ENCODE results near the gene DPY19L1. TPM values are rescaled to one million over a fixed set of nuclear protein-coding genes. Genes with fewer than 3 reads are reported as not detected.
"Not testable (repeated sequence)": the region's sequence is repeated elsewhere in the genome, so short reads cannot be mapped to it uniquely, and the experiment has no call there.

The DPY19L1 gene
- total and polyA plus RNA-seq, 2 donors (not counting 3 experiments of a cell fraction or from before 2014, with no cell fraction given), result 30.9 to 53.1 TPM

GRCh38 chr7:35072950-35073827, 35.9 kb upstream of the DPY19L1 start:
- POLR2A ChIA-PET; BruUV-seq (replicated peaks); H3K9me1 ChIP-seq (replicated peaks; ENCODE audit: control insufficient read depth, extremely low read depth, insufficient read depth, low read length); H3K27ac ChIP-seq (ENCODE audit: insufficient read depth, low read depth, low read length); H3K4me1 ChIP-seq (ENCODE audit: control insufficient read depth, extremely low read depth, insufficient read depth, low read length); H3K4me2 ChIP-seq (ENCODE audit: insufficient read depth, low read length); H3K9me3 ChIP-seq (replicated peaks; ENCODE audit: control insufficient read depth, insufficient read depth, low read length); FAIRE-seq; H3K79me2 ChIP-seq (ENCODE audit: control insufficient read depth, insufficient read depth, low read length); dilution Hi-C loops (cut with MboI; ENCODE audit: extremely low pct_ligation_motif_present, low sequenced_read_pairs); H4K20me1 ChIP-seq (replicated peaks; ENCODE audit: control insufficient read depth, extremely low read depth, insufficient read depth, low read length); H3K36me3 ChIP-seq (ENCODE audit: control insufficient read depth in 2 of 2, extremely low read depth in 1 of 2, insufficient read depth in 2 of 2, low read length in 2 of 2); H3K4me3 ChIP-seq (replicated peaks in 1 of 3; ENCODE audit: insufficient read depth in 1 of 3, low read depth in 1 of 3, low read length in 3 of 3); DNase-seq (ENCODE audit: low read depth, low spot score); H3K9ac ChIP-seq (replicated peaks; ENCODE audit: extremely low read depth, insufficient read depth, low read length); H2AFZ ChIP-seq (ENCODE audit: low read depth, low read length); H3K27me3 ChIP-seq (ENCODE audit: control insufficient read depth in 2 of 2, insufficient read depth in 2 of 2, low read length in 2 of 2): not testable (repeated sequence)
- CTCF ChIA-PET, result interaction anchor here (1.5 kb wide), 1 partner anchor 351 kb away, joined by 6 read pairs; no protein-coding TSS in a partner anchor
- TF ChIP-seq, protein P1, sequence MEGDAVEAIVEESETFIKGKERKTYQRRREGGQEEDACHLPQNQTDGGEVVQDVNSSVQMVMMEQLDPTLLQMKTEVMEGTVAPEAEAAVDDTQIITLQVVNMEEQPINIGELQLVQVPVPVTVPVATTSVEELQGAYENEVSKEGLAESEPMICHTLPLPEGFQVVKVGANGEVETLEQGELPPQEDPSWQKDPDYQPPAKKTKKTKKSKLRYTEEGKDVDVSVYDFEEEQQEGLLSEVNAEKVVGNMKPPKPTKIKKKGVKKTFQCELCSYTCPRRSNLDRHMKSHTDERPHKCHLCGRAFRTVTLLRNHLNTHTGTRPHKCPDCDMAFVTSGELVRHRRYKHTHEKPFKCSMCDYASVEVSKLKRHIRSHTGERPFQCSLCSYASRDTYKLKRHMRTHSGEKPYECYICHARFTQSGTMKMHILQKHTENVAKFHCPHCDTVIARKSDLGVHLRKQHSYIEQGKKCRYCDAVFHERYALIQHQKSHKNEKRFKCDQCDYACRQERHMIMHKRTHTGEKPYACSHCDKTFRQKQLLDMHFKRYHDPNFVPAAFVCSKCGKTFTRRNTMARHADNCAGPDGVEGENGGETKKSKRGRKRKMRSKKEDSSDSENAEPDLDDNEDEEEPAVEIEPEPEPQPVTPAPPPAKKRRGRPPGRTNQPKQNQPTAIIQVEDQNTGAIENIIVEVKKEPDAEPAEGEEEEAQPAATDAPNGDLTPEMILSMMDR (IDR thresholded peaks at IDR 0.05; ENCODE audit: extremely low read depth in 1 of 2, insufficient read depth in 1 of 2, low read depth in 1 of 2, low read length in 2 of 2), result peak in 1 of 2 donors; percentile 8
- intact Hi-C loops (cut with micrococcal nuclease), result loop anchor here (1.0 to 5.0 kb wide), 4 partner anchors 359 to 549 kb away; no protein-coding TSS in a partner anchor

GRCh38 chr7:35069084-35069483, 31.8 kb upstream of the DPY19L1 start:
- H3K4me1 ChIP-seq (ENCODE audit: control insufficient read depth, extremely low read depth, insufficient read depth, low read length); H3K9me1 ChIP-seq (replicated peaks; ENCODE audit: control insufficient read depth, extremely low read depth, insufficient read depth, low read length); H2AFZ ChIP-seq (ENCODE audit: low read depth, low read length); H3K4me2 ChIP-seq (ENCODE audit: insufficient read depth, low read length); CTCF ChIA-PET; dilution Hi-C loops (cut with MboI; ENCODE audit: extremely low pct_ligation_motif_present, low sequenced_read_pairs); BruUV-seq (replicated peaks); H4K20me1 ChIP-seq (replicated peaks; ENCODE audit: control insufficient read depth, extremely low read depth, insufficient read depth, low read length); FAIRE-seq; H3K4me3 ChIP-seq (replicated peaks in 1 of 3; ENCODE audit: insufficient read depth in 1 of 3, low read depth in 1 of 3, low read length in 3 of 3); intact Hi-C loops (cut with micrococcal nuclease); H3K9ac ChIP-seq (replicated peaks; ENCODE audit: extremely low read depth, insufficient read depth, low read length); H3K9me3 ChIP-seq (replicated peaks; ENCODE audit: control insufficient read depth, insufficient read depth, low read length); POLR2A ChIA-PET; DNase-seq (ENCODE audit: low read depth, low spot score); H3K27me3 ChIP-seq (ENCODE audit: control insufficient read depth in 2 of 2, insufficient read depth in 2 of 2, low read length in 2 of 2); H3K79me2 ChIP-seq (ENCODE audit: control insufficient read depth, insufficient read depth, low read length); H3K27ac ChIP-seq (ENCODE audit: insufficient read depth, low read depth, low read length); H3K36me3 ChIP-seq (ENCODE audit: control insufficient read depth in 2 of 2, extremely low read depth in 1 of 2, insufficient read depth in 2 of 2, low read length in 2 of 2): not testable (repeated sequence)

DNA sequence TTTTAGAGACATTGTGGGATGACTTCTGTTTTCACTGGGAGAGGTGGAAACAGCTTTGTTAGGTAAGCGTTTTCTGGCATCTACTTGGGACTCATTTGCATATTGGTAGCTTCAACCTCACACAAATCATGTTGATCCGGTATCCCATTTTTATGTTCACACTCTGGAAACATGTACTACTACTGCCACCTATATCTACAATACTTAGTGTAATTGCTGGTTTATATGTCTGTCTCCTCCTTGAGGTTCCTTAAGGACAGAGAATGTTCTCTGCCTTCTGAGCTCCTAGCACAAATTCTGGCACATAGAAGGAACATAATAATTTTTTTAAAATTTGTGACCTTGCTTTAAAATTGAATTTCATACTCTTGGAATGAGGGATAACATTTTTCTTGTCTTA, 28.1 kb upstream of the DPY19L1 start:
- dilution Hi-C loops (cut with MboI; ENCODE audit: extremely low pct_ligation_motif_present, low sequenced_read_pairs); H3K9me1 ChIP-seq (replicated peaks; ENCODE audit: control insufficient read depth, extremely low read depth, insufficient read depth, low read length); DNase-seq (ENCODE audit: low read depth, low spot score); H3K4me1 ChIP-seq (ENCODE audit: control insufficient read depth, extremely low read depth, insufficient read depth, low read length); H3K27ac ChIP-seq (ENCODE audit: insufficient read depth, low read depth, low read length); H3K9me3 ChIP-seq (replicated peaks; ENCODE audit: control insufficient read depth, insufficient read depth, low read length); H3K4me3 ChIP-seq (replicated peaks in 1 of 3; ENCODE audit: insufficient read depth in 1 of 3, low read depth in 1 of 3, low read length in 3 of 3); CTCF ChIA-PET; H3K9ac ChIP-seq (replicated peaks; ENCODE audit: extremely low read depth, insufficient read depth, low read length); H4K20me1 ChIP-seq (replicated peaks; ENCODE audit: control insufficient read depth, extremely low read depth, insufficient read depth, low read length); H2AFZ ChIP-seq (ENCODE audit: low read depth, low read length); H3K4me2 ChIP-seq (ENCODE audit: insufficient read depth, low read length); POLR2A ChIA-PET; H3K27me3 ChIP-seq (ENCODE audit: control insufficient read depth in 2 of 2, insufficient read depth in 2 of 2, low read length in 2 of 2); H3K36me3 ChIP-seq (ENCODE audit: control insufficient read depth in 2 of 2, extremely low read depth in 1 of 2, insufficient read depth in 2 of 2, low read length in 2 of 2); intact Hi-C loops (cut with micrococcal nuclease); BruUV-seq (replicated peaks); FAIRE-seq; H3K79me2 ChIP-seq (ENCODE audit: control insufficient read depth, insufficient read depth, low read length): not testable (repeated sequence)
